Vagina (tissue), 2 donors: Measurements from ENCODE around the gene DNAH6.

ENCODE experiments used
- POLR2A ChIP-seq, 2 donors: fragments of 450-650 bp; IDR thresholded peaks; one replicate each; pipeline ENCODE4 v1.6.1; 2017; ENCODE audit warnings: antibody characterized with exemption in 2 of 2, mild to moderate bottlenecking in 2 of 2, moderate library complexity in 2 of 2
- POLR2AphosphoS5 ChIP-seq, 2 donors: sonication (generic); formaldehyde crosslinking; IDR thresholded peaks; one replicate each; pipeline ENCODE4 v1.9.0; 2017; ENCODE audit warnings: antibody characterized with exemption in 2 of 2, mild to moderate bottlenecking in 2 of 2, low read depth in 1 of 2; ENCODE audit not compliant: insufficient read depth in 1 of 2
- TF ChIP-seq, protein P1 (sequence below), 3 experiments: fragments of 450-650 bp in 2 of 3; fragments of 200-600 bp in 1 of 3; sonication (generic) in 1 of 3; IDR thresholded peaks; one replicate each; pipeline ENCODE4 v1.5.1; 2017 to 2019; ENCODE audit warnings: antibody characterized with exemption in 3 of 3, mild to moderate bottlenecking in 2 of 3, moderate library complexity in 2 of 3

DNA sequence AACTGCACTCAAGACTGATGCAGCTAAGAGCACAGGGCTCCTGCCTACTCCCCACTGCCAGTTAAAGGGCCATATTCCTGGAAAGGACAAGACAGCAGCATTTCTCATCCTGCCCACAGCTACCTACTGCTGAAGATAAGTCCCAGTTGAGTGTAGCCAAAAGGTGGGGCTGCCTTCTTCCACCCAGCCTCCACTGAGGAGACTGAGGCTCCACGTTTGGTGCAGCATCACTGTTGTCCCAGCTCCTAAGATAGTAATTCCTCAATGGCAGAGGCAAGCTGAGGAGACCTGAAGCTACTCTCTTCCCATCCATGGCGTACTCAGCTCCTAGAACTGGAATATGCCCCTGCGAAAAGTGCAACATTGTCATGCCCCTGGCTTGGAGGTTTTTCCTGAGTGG, 214.9 kb downstream of the DNAH6 start:
- TF ChIP-seq, protein P1, sequence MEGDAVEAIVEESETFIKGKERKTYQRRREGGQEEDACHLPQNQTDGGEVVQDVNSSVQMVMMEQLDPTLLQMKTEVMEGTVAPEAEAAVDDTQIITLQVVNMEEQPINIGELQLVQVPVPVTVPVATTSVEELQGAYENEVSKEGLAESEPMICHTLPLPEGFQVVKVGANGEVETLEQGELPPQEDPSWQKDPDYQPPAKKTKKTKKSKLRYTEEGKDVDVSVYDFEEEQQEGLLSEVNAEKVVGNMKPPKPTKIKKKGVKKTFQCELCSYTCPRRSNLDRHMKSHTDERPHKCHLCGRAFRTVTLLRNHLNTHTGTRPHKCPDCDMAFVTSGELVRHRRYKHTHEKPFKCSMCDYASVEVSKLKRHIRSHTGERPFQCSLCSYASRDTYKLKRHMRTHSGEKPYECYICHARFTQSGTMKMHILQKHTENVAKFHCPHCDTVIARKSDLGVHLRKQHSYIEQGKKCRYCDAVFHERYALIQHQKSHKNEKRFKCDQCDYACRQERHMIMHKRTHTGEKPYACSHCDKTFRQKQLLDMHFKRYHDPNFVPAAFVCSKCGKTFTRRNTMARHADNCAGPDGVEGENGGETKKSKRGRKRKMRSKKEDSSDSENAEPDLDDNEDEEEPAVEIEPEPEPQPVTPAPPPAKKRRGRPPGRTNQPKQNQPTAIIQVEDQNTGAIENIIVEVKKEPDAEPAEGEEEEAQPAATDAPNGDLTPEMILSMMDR (IDR thresholded peaks at IDR 0.05), result no peak
- TF ChIP-seq POLR2AphosphoS5 (IDR thresholded peaks at IDR 0.05; ENCODE audit: insufficient read depth in 1 of 2, low read depth in 1 of 2), result no peak
- no peak for TF ChIP-seq POLR2A (IDR thresholded peaks at IDR 0.05)
